ENCODE results near the gene P2RY1. TPM values are rescaled to one million over a fixed set of nuclear protein-coding genes. Genes with fewer than 3 reads are reported as not detected.

Gene P2RY1
- total RNA-seq, 1 experiment from 2014 or later: 6.3 TPM

DNA sequence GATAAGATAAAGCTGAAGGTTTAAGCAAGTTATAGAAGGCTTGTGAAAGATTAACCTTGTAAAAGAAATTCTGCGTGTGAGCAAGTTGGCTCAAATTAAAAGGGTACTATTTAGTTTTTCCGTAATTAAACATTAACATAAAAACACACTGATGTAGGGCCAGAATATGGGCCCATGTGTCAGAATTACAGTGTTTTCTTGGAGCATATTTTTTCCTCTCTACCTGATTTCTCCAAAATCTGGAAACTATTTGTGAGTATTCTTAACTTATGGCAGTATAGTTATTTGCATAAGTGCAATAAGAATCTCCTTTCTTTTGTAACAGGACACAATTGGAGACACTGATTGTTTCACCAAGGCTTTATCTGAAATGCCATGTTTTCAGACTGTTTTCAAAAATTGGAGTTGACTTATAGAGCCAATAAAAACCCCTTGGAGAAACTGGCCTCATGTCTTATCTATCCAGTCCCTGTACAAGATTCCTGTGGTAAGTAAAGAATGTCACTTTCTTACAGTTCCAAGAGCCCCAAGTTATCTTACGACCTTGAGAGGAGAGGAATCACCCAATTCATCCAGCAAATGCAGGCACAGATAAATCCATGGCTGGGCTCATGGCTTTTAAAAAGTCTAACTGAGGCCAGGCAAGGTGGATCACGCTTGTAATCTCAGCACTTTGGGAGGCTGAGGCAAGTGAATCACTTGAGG, 47.8 kb upstream of the P2RY1 start:
- Histone ChIP-seq H3K9ac (ENCODE audit: extremely low read depth, insufficient read length, low read length) (no peak overlapping the region), H3T11ph (ENCODE audit: low read length) (no peak overlapping the region), H3K4me2 (ENCODE audit: insufficient read depth, insufficient read length, low read length) (no peak overlapping the region), H2AFZ (ENCODE audit: low read length) (no peak overlapping the region), H3K23me2 (ENCODE audit: insufficient read length, low read depth, low read length, poor library complexity, severe bottlenecking) (no peaks in the 10 kb centered on the region), H3K18ac (ENCODE audit: insufficient read length, low read depth, low read length) (no peak overlapping the region), H2BK20ac (ENCODE audit: low read depth, low read length, poor library complexity, severe bottlenecking) (no peak overlapping the region), H2AK5ac (ENCODE audit: insufficient read length, low read length) (no peak overlapping the region), H3K23ac (ENCODE audit: insufficient read length, low read depth, low read length) (no peak overlapping the region), H3K79me1 (ENCODE audit: insufficient read depth, low read depth, low read length, poor library complexity, severe bottlenecking) (no peaks in the 10 kb centered on the region), H2BK15ac (ENCODE audit: low read depth, low read length) (no peak overlapping the region), H3K56ac (ENCODE audit: insufficient read length, low read depth, low read length) (no peak overlapping the region), H3K9me3 (ENCODE audit: control insufficient read depth, low read depth, low read length) (peaks cover 7% of the 10 kb centered on the region), H3K27me3 (ENCODE audit: insufficient read depth, low read length) (no peaks in the 10 kb centered on the region), H3K4me1 (ENCODE audit: insufficient read depth, low read length) (no peaks in the 10 kb centered on the region; the same call in 1 of the 2 replicates), H4K20me1 (ENCODE audit: control insufficient read depth, insufficient read depth, insufficient read length) (no peaks in the 10 kb centered on the region), H2BK12ac (ENCODE audit: insufficient read length, low read depth, low read length) (no peak overlapping the region), H4K5ac (ENCODE audit: insufficient read length, low read depth, low read length) (no peak overlapping the region), H3K14ac (ENCODE audit: insufficient read depth, low read length) (no peak overlapping the region), H2BK120ac (ENCODE audit: low read depth, low read length, poor library complexity, severe bottlenecking) (no peak overlapping the region), H3K79me2 (ENCODE audit: insufficient read depth, low read length) (no peaks in the 10 kb centered on the region), H3K27ac (ENCODE audit: insufficient read length, low read depth, low read length) (no peak overlapping the region), H2BK5ac (ENCODE audit: insufficient read length, low read length) (no peak overlapping the region), H3K4ac (ENCODE audit: low read depth, low read length) (no peak overlapping the region), H4K8ac (replicated peaks; ENCODE audit: insufficient read length, low read depth, low read length) (no peak overlapping the region), H4K91ac (ENCODE audit: insufficient read length, low read depth, low read length) (no peak overlapping the region)
- WGBS (ENCODE audit: extremely low coverage, insufficient read length, low lambda C conversion rate): no CpG with 5 or more reads among the region's 4 CpGs
- TF ChIP-seq, protein P1, sequence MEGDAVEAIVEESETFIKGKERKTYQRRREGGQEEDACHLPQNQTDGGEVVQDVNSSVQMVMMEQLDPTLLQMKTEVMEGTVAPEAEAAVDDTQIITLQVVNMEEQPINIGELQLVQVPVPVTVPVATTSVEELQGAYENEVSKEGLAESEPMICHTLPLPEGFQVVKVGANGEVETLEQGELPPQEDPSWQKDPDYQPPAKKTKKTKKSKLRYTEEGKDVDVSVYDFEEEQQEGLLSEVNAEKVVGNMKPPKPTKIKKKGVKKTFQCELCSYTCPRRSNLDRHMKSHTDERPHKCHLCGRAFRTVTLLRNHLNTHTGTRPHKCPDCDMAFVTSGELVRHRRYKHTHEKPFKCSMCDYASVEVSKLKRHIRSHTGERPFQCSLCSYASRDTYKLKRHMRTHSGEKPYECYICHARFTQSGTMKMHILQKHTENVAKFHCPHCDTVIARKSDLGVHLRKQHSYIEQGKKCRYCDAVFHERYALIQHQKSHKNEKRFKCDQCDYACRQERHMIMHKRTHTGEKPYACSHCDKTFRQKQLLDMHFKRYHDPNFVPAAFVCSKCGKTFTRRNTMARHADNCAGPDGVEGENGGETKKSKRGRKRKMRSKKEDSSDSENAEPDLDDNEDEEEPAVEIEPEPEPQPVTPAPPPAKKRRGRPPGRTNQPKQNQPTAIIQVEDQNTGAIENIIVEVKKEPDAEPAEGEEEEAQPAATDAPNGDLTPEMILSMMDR (conservative IDR thresholded peaks at IDR 0.05): no peak
- Mint-ChIP-seq H3K27me3 (ENCODE audit: low read depth) (no peaks in the 10 kb centered on the region), H3K4me3 (no peak overlapping the region), H3K9me3 (peaks cover 21 to 35% of the 10 kb centered on the region in 2 experiments), H3K36me3 (ENCODE audit: insufficient read depth in 1 of 3, low read depth in 3 of 3) (peaks cover 2 to 27% (median 24%) of the 10 kb centered on the region in 3 experiments), H3K27ac (no peak overlapping the region), H3K4me1 (peaks cover 0 to 4% of the 10 kb centered on the region in 2 experiments; a peak in 1 of 4 replicates)
- no peak for DNase-seq
